ENCODE data around the gene OBSCN. TPM values are rescaled to one million over a fixed set of nuclear protein-coding genes. Genes with fewer than 3 reads are reported as not detected.

Gene OBSCN
- total and polyA plus RNA-seq, 2 of the 4 experiments (the other 2 are of a cell fraction) = 4.1 to 9.5 TPM

- Histone ChIP-seq H2BK20ac (ENCODE audit: low read depth, low read length) (no peak overlapping the region), H3K4me2 (ENCODE audit: low read depth, low read length) (no peak overlapping the region), H4K20me1 (ENCODE audit: insufficient read depth, low read length) (no peaks in the 10 kb centered on the region), H2BK120ac (ENCODE audit: low read depth, low read length) (no peak overlapping the region), H3K27ac (ENCODE audit: insufficient read depth, low read length) (no peak overlapping the region), H2BK5ac (ENCODE audit: low read depth, low read length, poor library complexity, severe bottlenecking) (no peak overlapping the region), H3K27me3 (ENCODE audit: control insufficient read depth, insufficient read depth, low read length) (0 out of 2 replicates have a peak, but pooled peaks cover 3% of the 10 kb centered on the region), H4K91ac (ENCODE audit: insufficient read depth, low read depth, low read length) (no peak overlapping the region), H3K9me1 (ENCODE audit: insufficient read depth, low read length) (no peaks in the 10 kb centered on the region), H3K56ac (ENCODE audit: extremely low read depth, insufficient read depth, low read length) (no peak overlapping the region), H3K9ac (ENCODE audit: low read depth, low read length) (no peak overlapping the region), H3K9me3 (ENCODE audit: control insufficient read depth, insufficient read depth, low read length) (no peaks in the 10 kb centered on the region), H3K4ac (ENCODE audit: low read depth, low read length) (no peak overlapping the region), H2AFZ (replicated peaks; ENCODE audit: low read length, poor library complexity) (no peak overlapping the region), H3K14ac (replicated peaks; ENCODE audit: low read depth, low read length) (no peak overlapping the region), H3K79me1 (ENCODE audit: low read depth in 1 of 2, low read length in 2 of 2) (no peaks in the 10 kb centered on the region), H2BK15ac (ENCODE audit: low read depth, low read length) (no peak overlapping the region), H3K4me1 (ENCODE audit: control insufficient read depth, insufficient read depth, low read length) (no peaks in the 10 kb centered on the region), H3K18ac (ENCODE audit: low read depth, low read length) (no peak overlapping the region), H3K23ac (ENCODE audit: low read depth, low read length) (no peak overlapping the region), H4K5ac (ENCODE audit: low read depth, low read length) (no peak overlapping the region), H2AK5ac (ENCODE audit: low read depth, low read length) (no peak overlapping the region), H4K8ac (ENCODE audit: low read depth in 2 of 2, low read length in 2 of 2) (no peak overlapping the region), H2AK9ac (replicated peaks; ENCODE audit: low read depth, low read length, poor library complexity) (no peak overlapping the region), H3K36me3 (ENCODE audit: control insufficient read depth, insufficient read depth, low read length) (no peaks in the 10 kb centered on the region), H3K4me3 (ENCODE audit: insufficient read depth, low read depth, low read length) (no peak overlapping the region)
- dilution Hi-C loops (cut with HindIII; ENCODE audit: low sequenced_read_pairs, unreplicated experiment) = no loop called here
- no peak for DNase-seq
- no peak for ATAC-seq (ENCODE audit: low read depth)
- CTCF ChIA-PET = no interaction called here
- intact Hi-C loops (cut with micrococcal nuclease) = no loop called here
- no CpG with 5 or more reads among the region's 4 CpGs for WGBS, 2 experiments (ENCODE audit: extremely low coverage in 2 of 2, insufficient read length in 1 of 2)
- no peak for TF ChIP-seq MAFK (IDR thresholded peaks at IDR 0.05; ENCODE audit: low read depth, low read length)
- BruUV-seq (replicated peaks) = no TSS peak
- POLR2A ChIA-PET (ENCODE audit: unreplicated experiment) = no interaction called here
- in situ Hi-C loops (cut with MboI; ENCODE audit: low sequenced_read_pairs) = no loop called here
Measured at GRCh38 chr1:228362884-228363450, 155.1 kb downstream of the OBSCN start.
